Progenitor cell of endocrine pancreas (in vitro differentiated cells): ENCODE measurements around the gene COL4A1. TPM values are rescaled to one million over a fixed set of nuclear protein-coding genes. Genes with fewer than 3 reads are reported as not detected.
A peak's percentile ranks its signal among the peaks of the same experiment; 100 is the strongest.

ENCODE experiments used
- DNase-seq: peaks from one replicate; pipeline ENCODE4 v3.0.0; 2021; ENCODE audit warnings: low spot score; ENCODE audit not compliant: unreplicated experiment
- H3K27ac Mint-ChIP-seq: 2 replicates; pipeline ENCODE4 v1.8.0; 2021; ENCODE audit warnings: mild to moderate bottlenecking, moderate library complexity, mixed read lengths
- H3K27me3 Mint-ChIP-seq: 2 replicates; pipeline ENCODE4 v1.8.0; 2021; ENCODE audit warnings: mixed read lengths
- H3K36me3 Mint-ChIP-seq: 2 replicates; pipeline ENCODE4 v1.8.0; 2022; ENCODE audit warnings: mixed read lengths; ENCODE audit not compliant: insufficient read depth
- H3K4me1 Mint-ChIP-seq: 2 replicates; pipeline ENCODE4 v1.8.0; 2021; ENCODE audit warnings: low read depth, mixed read lengths
- H3K4me3 Mint-ChIP-seq: 2 replicates; pipeline ENCODE4 v1.8.0; 2021; ENCODE audit warnings: low read depth, mild to moderate bottlenecking, moderate library complexity, mixed read lengths
- H3K9me3 Mint-ChIP-seq: 2 replicates; pipeline ENCODE4 v1.8.0; 2021; ENCODE audit warnings: low read depth, mixed read lengths
- CTCF ChIP-seq: fragments of 200-600 bp; sonication (generic); IDR thresholded peaks from one replicate; pipeline ENCODE4 v1.5.0; 2021; ENCODE audit warnings: antibody characterized with exemption, mild to moderate bottlenecking; ENCODE audit not compliant: unreplicated experiment
- total RNA-seq: library from RNA; stranded (reverse); gene quantifications from 2 replicates; pipeline ENCODE4 v1.2.1, GENCODE V29; 2021

Gene COL4A1
- total RNA-seq, 1 donor from 2014 or later: 81.3 TPM

GRCh38 chr13:110109140-110109783, 197.7 kb downstream of the COL4A1 start:
- peaks cover 10% of the 10 kb centered on the region for H3K27me3 Mint-ChIP-seq
- no peak overlapping the region for H3K27ac Mint-ChIP-seq
- TF ChIP-seq CTCF: no peak
- H3K9me3 Mint-ChIP-seq: no peaks in the 10 kb centered on the region
- H3K4me3 Mint-ChIP-seq: no peak overlapping the region
- H3K4me1 Mint-ChIP-seq: no peaks in the 10 kb centered on the region
- no peak for DNase-seq
- no peaks in the 10 kb centered on the region for H3K36me3 Mint-ChIP-seq

GRCh38 chr13:110108348-110109139, 198.4 kb downstream of the COL4A1 start:
- Mint-ChIP-seq H3K4me3 (no peak overlapping the region), H3K27me3 (peaks cover 4% of the 10 kb centered on the region), H3K36me3 (no peaks in the 10 kb centered on the region), H3K4me1 (no peaks in the 10 kb centered on the region), H3K27ac (no peak overlapping the region), H3K9me3 (no peaks in the 10 kb centered on the region)
- peak; percentile 59 for DNase-seq
- peak; percentile 83 for TF ChIP-seq CTCF

GRCh38 chr13:110107568-110108347, 199.2 kb downstream of the COL4A1 start:
- peak; percentile 22 for TF ChIP-seq CTCF

GRCh38 chr13:110106726-110107125, 200.2 kb downstream of the COL4A1 start:
- Mint-ChIP-seq H3K27ac (no peak overlapping the region), H3K36me3 (no peaks in the 10 kb centered on the region), H3K27me3 (peaks cover 4% of the 10 kb centered on the region), H3K4me3 (no peak overlapping the region), H3K9me3 (peaks cover 5% of the 10 kb centered on the region), H3K4me1 (no peaks in the 10 kb centered on the region)
- DNase-seq: no peak
- TF ChIP-seq CTCF: no peak

More at GRCh38 chr13:110107568-110108347, 199.2 kb downstream of the COL4A1 start:
- no peak overlapping the region for H3K27ac Mint-ChIP-seq
- H3K4me3 Mint-ChIP-seq: no peak overlapping the region
- peaks cover 4% of the 10 kb centered on the region for H3K27me3 Mint-ChIP-seq
- no peak for DNase-seq
- H3K9me3 Mint-ChIP-seq: no peaks in the 10 kb centered on the region
- no peaks in the 10 kb centered on the region for H3K4me1 Mint-ChIP-seq
- no peaks in the 10 kb centered on the region for H3K36me3 Mint-ChIP-seq

- no peaks in the 10 kb centered on the region for H3K36me3 Mint-ChIP-seq
- H3K27me3 Mint-ChIP-seq: peaks cover 4% of the 10 kb centered on the region
- DNase-seq: no peak
- no peaks in the 10 kb centered on the region for H3K4me1 Mint-ChIP-seq
- no peak for TF ChIP-seq CTCF
- H3K9me3 Mint-ChIP-seq: peaks cover 11% of the 10 kb centered on the region
- no peak overlapping the region for H3K4me3 Mint-ChIP-seq
- no peak overlapping the region for H3K27ac Mint-ChIP-seq
Measured at GRCh38 chr13:110105136-110105535, 201.8 kb downstream of the COL4A1 start.
